IMR-90 (cell line): ENCODE measurements around the gene BEAN1. TPM values are rescaled to one million over a fixed set of nuclear protein-coding genes. Genes with fewer than 3 reads are reported as not detected.
A peak's percentile ranks its signal among the peaks of the same experiment; 100 is the strongest.

Experiments
- ATAC-seq: fragments of 200-7000 bp; cut with Tn5 transposase; 2 replicates; pipeline ENCODE4 v1.9.1; 2020; ENCODE audit warnings: low read depth, mild to moderate bottlenecking, moderate library complexity
- BruUV-seq: library from RNA; stranded (reverse); fragments of 400-500 nt; replicated peaks from 2 replicates; lab custom pipeline; 2021; lab: Mats Ljungman, UMichigan
- CTCF ChIA-PET: fragments of 300-600 bp; formaldehyde crosslinking; extraction: SDS; loops from one replicate; lab custom pipeline; 2021; ENCODE audit warnings: antibody characterized with exemption; lab: Yijun Ruan, JAX
- POLR2A ChIA-PET: fragments of 300-600 bp; sonication (Branson Sonifier 250); formaldehyde crosslinking; loops from one replicate; lab custom pipeline; 2022; ENCODE audit warnings: antibody characterized with exemption; ENCODE audit not compliant: unreplicated experiment; lab: Charles Lee
- DNase-seq: peaks from one replicate; pipeline ENCODE4 v3.0.0; 2013
- H2AFZ ChIP-seq: replicated peaks from 2 replicates; pipeline ENCODE3; 2013; ENCODE audit warnings: low read length, mild to moderate bottlenecking; ENCODE audit not compliant: poor library complexity
- H2AK5ac ChIP-seq: 2 replicates; pipeline ENCODE4 v1.6.1; 2013; ENCODE audit warnings: low read depth, low read length, inconsistent platforms
- H2AK9ac ChIP-seq: replicated peaks from 2 replicates; pipeline ENCODE3; 2013; ENCODE audit warnings: mild to moderate bottlenecking, low read depth, low read length, moderate library complexity; ENCODE audit not compliant: poor library complexity
- H2BK120ac ChIP-seq: 2 replicates; pipeline ENCODE4 v1.6.1; 2013; ENCODE audit warnings: low read depth, low read length, inconsistent platforms
- H2BK15ac ChIP-seq: 3 replicates; pipeline ENCODE4 v1.6.1; 2013; ENCODE audit warnings: low read depth, low read length, inconsistent platforms
- H2BK20ac ChIP-seq: 2 replicates; pipeline ENCODE4 v1.6.1; 2013; ENCODE audit warnings: low read depth, mild to moderate bottlenecking, inconsistent platforms, low read length, moderate library complexity
- H2BK5ac ChIP-seq: 2 replicates; pipeline ENCODE4 v1.6.1; 2013; ENCODE audit warnings: mild to moderate bottlenecking, low read depth, low read length, inconsistent platforms; ENCODE audit not compliant: poor library complexity, severe bottlenecking
- H3K14ac ChIP-seq: replicated peaks from 2 replicates; pipeline ENCODE4 v1.6.1; 2013; ENCODE audit warnings: low read depth, low read length, inconsistent platforms
- H3K18ac ChIP-seq: 2 replicates; pipeline ENCODE4 v1.6.1; 2013; ENCODE audit warnings: low read depth, low read length, control low read depth
- H3K23ac ChIP-seq: 2 replicates; pipeline ENCODE4 v1.6.1; 2013; ENCODE audit warnings: low read depth, low read length, inconsistent platforms
- H3K27ac ChIP-seq: 2 replicates; pipeline ENCODE4 v1.5.1; 2013; ENCODE audit warnings: mild to moderate bottlenecking, control low read depth, low read length; ENCODE audit not compliant: insufficient read depth
- H3K27me3 ChIP-seq: 2 replicates; pipeline ENCODE4 v1.6.1; 2013; ENCODE audit warnings: low read length; ENCODE audit not compliant: control insufficient read depth, insufficient read depth
- H3K36me3 ChIP-seq: 2 replicates; pipeline ENCODE4 v1.6.1; 2013; ENCODE audit warnings: low read length, mixed read lengths; ENCODE audit not compliant: control insufficient read depth, insufficient read depth
- H3K4ac ChIP-seq: 2 replicates; pipeline ENCODE4 v1.6.1; 2013; ENCODE audit warnings: low read depth, low read length, inconsistent platforms
- H3K4me1 ChIP-seq: 2 replicates; pipeline ENCODE4 v1.6.1; 2013; ENCODE audit warnings: low read length, mixed read lengths; ENCODE audit not compliant: control insufficient read depth, insufficient read depth
- H3K4me2 ChIP-seq: 2 replicates; pipeline ENCODE4 v1.6.1; 2013; ENCODE audit warnings: low read depth, mild to moderate bottlenecking, control low read depth, low read length, moderate library complexity
- H3K4me3 ChIP-seq: 2 replicates; pipeline ENCODE4 v1.5.1; 2013; ENCODE audit warnings: low read depth, mild to moderate bottlenecking, control low read depth, low read length, moderate library complexity; ENCODE audit not compliant: insufficient read depth
- H3K56ac ChIP-seq: 2 replicates; pipeline ENCODE4 v1.6.1; 2013; ENCODE audit warnings: low read length, inconsistent platforms; ENCODE audit not compliant: insufficient read depth; ENCODE audit errors: extremely low read depth
- H3K79me1 ChIP-seq, 2 experiments: 2 replicates each; pipeline ENCODE4 v1.6.1; 2013; ENCODE audit warnings: low read length in 2 of 2, inconsistent platforms in 1 of 2, low read depth in 1 of 2
- H3K9ac ChIP-seq: 2 replicates; pipeline ENCODE4 v1.6.1; 2013; ENCODE audit warnings: low read depth, low read length, control low read depth
- H3K9me1 ChIP-seq: 2 replicates; pipeline ENCODE4 v1.6.1; 2013; ENCODE audit warnings: low read length, inconsistent platforms; ENCODE audit not compliant: insufficient read depth
- H3K9me3 ChIP-seq: 2 replicates; pipeline ENCODE4 v1.6.1; 2013; ENCODE audit warnings: low read length; ENCODE audit not compliant: control insufficient read depth, insufficient read depth
- H4K20me1 ChIP-seq: 2 replicates; pipeline ENCODE4 v1.6.1; 2013; ENCODE audit warnings: low read length, inconsistent platforms; ENCODE audit not compliant: insufficient read depth
- H4K5ac ChIP-seq: 2 replicates; pipeline ENCODE4 v1.6.1; 2013; ENCODE audit warnings: mild to moderate bottlenecking, low read depth, low read length, control low read depth
- H4K8ac ChIP-seq, 2 experiments: 2 replicates each; pipeline ENCODE4 v1.6.1; 2013; ENCODE audit warnings: low read depth in 2 of 2, low read length in 2 of 2, control low read depth in 1 of 2, inconsistent platforms in 1 of 2
- H4K91ac ChIP-seq: 2 replicates; pipeline ENCODE4 v1.6.1; 2013; ENCODE audit warnings: low read depth, low read length, inconsistent platforms; ENCODE audit not compliant: insufficient read depth
- BHLHE40 ChIP-seq: fragments of 150-350 bp; IDR thresholded peaks from 2 replicates; pipeline ENCODE4 v1.6.1; 2016; ENCODE audit warnings: mild to moderate bottlenecking, low read depth, low read length
- CEBPB ChIP-seq: IDR thresholded peaks from 2 replicates; pipeline ENCODE4 v1.6.1; 2012; ENCODE audit warnings: low read depth, low read length, improper control_type of control experiment
- CHD1 ChIP-seq: IDR thresholded peaks from 2 replicates; pipeline ENCODE4 v1.6.1; 2012; ENCODE audit warnings: low read depth, low read length, improper control_type of control experiment
- CTCF ChIP-seq: conservative IDR thresholded peaks from 2 replicates; pipeline ENCODE4 v1.5.1; 2012; ENCODE audit warnings: mild to moderate bottlenecking, low read depth, low read length, improper control_type of control experiment
- ELK1 ChIP-seq: fragments of 150-350 bp; IDR thresholded peaks from 2 replicates; pipeline ENCODE4 v1.6.1; 2016; ENCODE audit warnings: low read depth, mild to moderate bottlenecking, low read length, moderate library complexity, borderline replicate concordance
- FOS ChIP-seq: fragments of 150-350 bp; IDR thresholded peaks from 2 replicates; pipeline ENCODE4 v1.6.1; 2016; ENCODE audit warnings: low read depth, low read length
- MAFK ChIP-seq: IDR thresholded peaks from 2 replicates; pipeline ENCODE4 v1.6.1; 2012; ENCODE audit warnings: low read depth, low read length, improper control_type of control experiment
- MAZ ChIP-seq: IDR thresholded peaks from 2 replicates; pipeline ENCODE4 v1.6.1; 2012; ENCODE audit warnings: low read depth, mild to moderate bottlenecking, low read length, improper control_type of control experiment, moderate library complexity, borderline replicate concordance
- MXI1 ChIP-seq: IDR thresholded peaks from 2 replicates; pipeline ENCODE4 v1.6.1; 2012; ENCODE audit warnings: low read depth, mild to moderate bottlenecking, low read length, moderate library complexity, borderline replicate concordance
- NFE2L2 ChIP-seq: fragments of 150-350 bp; IDR thresholded peaks from 2 replicates; pipeline ENCODE4 v1.6.1; 2016; ENCODE audit warnings: low read depth, mild to moderate bottlenecking, low read length
- POLR2A ChIP-seq: IDR thresholded peaks from 2 replicates; pipeline ENCODE4 v1.6.1; 2012; ENCODE audit warnings: mild to moderate bottlenecking, low read depth, low read length
- RAD21 ChIP-seq: IDR thresholded peaks from 2 replicates; pipeline ENCODE4 v1.6.1; 2012; ENCODE audit warnings: low read length, improper control_type of control experiment
- RCOR1 ChIP-seq: IDR thresholded peaks from 2 replicates; pipeline ENCODE4 v1.6.1; 2012; ENCODE audit warnings: mild to moderate bottlenecking, low read length, improper control_type of control experiment; ENCODE audit not compliant: insufficient replicate concordance
- RFX5 ChIP-seq: IDR thresholded peaks from 2 replicates; pipeline ENCODE4 v1.8.0; 2012; ENCODE audit warnings: low read depth, mild to moderate bottlenecking, low read length, moderate library complexity
- USF2 ChIP-seq: fragments of 150-350 bp; IDR thresholded peaks from 2 replicates; pipeline ENCODE4 v1.6.1; 2017; ENCODE audit warnings: mild to moderate bottlenecking, antibody characterized with exemption, low read length, low read depth
- WGBS, 2 experiments: methylation state at CpG; one replicate each; pipeline versions ENCODE4 v1.1.5 to v1.1.7; 2013; ENCODE audit warnings: missing lambda C conversion rate in 2 of 2; ENCODE audit not compliant: insufficient read length in 1 of 2; ENCODE audit errors: extremely low coverage in 2 of 2; 5-methylcytosine and 5-hydroxymethylcytosine counted together
- dilution Hi-C: fragments of 300-500 bp; cut with HindIII; formaldehyde crosslinking; loops from one replicate; pipeline ENCODE4 v1.14.3; 2018; ENCODE audit warnings: low sequenced_read_pairs; ENCODE audit not compliant: unreplicated experiment
- in situ Hi-C: fragments of 300-500 bp; cut with MboI; formaldehyde crosslinking; loops from 3 replicates; pipeline ENCODE4 v1.14.3; 2019; ENCODE audit warnings: low sequenced_read_pairs, inconsistent platforms, mixed read lengths
- intact Hi-C: fragments of 100-400 bp; cut with micrococcal nuclease; formaldehyde crosslinking; loops from 2 replicates; pipeline ENCODE4 v1.10.0; 2022
- polyA plus RNA-seq, 3 experiments: library from polyadenylated mRNA; depleted of rRNA; stranded (reverse); fragments of >200 nt; gene quantifications; 2 replicates each; pipeline ENCODE4 v1.2.3, GENCODE V29; 2012; ENCODE audit warnings: low replicate concordance in 1 of 3
- total RNA-seq: library from RNA; depleted of rRNA; stranded (reverse); fragments of >200 nt; gene quantifications from 2 replicates; pipeline ENCODE4 v1.2.3, GENCODE V29; 2012

BEAN1 gene
- total and polyA plus RNA-seq, 2 of the 4 experiments (the other 2 are of a cell fraction), result not detected

GRCh38 chr16:66520406-66521170, 93.5 kb downstream of the BEAN1 start:
- Histone ChIP-seq H2AK5ac (peak overlapping the region; percentile 85), H3K9me3 (no peaks in the 10 kb centered on the region), H3K56ac (no peak overlapping the region), H3K4me3 (no peak overlapping the region), H2AFZ (peak overlapping the region; percentile 5), H3K18ac (no peak overlapping the region), H2BK5ac (no peak overlapping the region), H3K79me1 (peaks cover 3 to 39% of the 10 kb centered on the region in 2 experiments; a peak in 3 of 4 replicates), H3K14ac (peak overlapping the region; percentile 79; the same call in 1 of the 2 replicates), H4K8ac (0 out of 4 replicates have a peak overlapping the region, but pooled peaks of 1 of the 2 experiments have one; percentile 12), H3K36me3 (peaks cover 6% of the 10 kb centered on the region; the same call in 1 of the 2 replicates), H3K4me1 (peaks cover 28% of the 10 kb centered on the region), H4K91ac (peak overlapping the region; percentile 58), H2AK9ac (no peak overlapping the region), H3K9ac (no peak overlapping the region), H2BK120ac (no peak overlapping the region), H4K20me1 (no peaks in the 10 kb centered on the region; the same call in 1 of the 2 replicates), H3K27ac (no peak overlapping the region), H2BK20ac (peak overlapping the region; percentile 3; the same call in 1 of the 2 replicates), H3K23ac (no peak overlapping the region), H2BK15ac (0 out of 3 replicates have a peak overlapping the region, but pooled peaks have one; percentile 87), H4K5ac (no peak overlapping the region; the same call in 1 of the 2 replicates), H3K4me2 (no peak overlapping the region), H3K9me1 (peaks cover 33% of the 10 kb centered on the region), H3K4ac (peak overlapping the region; percentile 81), H3K27me3 (no peaks in the 10 kb centered on the region)
- POLR2A ChIA-PET, result no interaction called here
- no TSS peak for BruUV-seq
- ATAC-seq (no peak), DNase-seq (no peak)
- in situ Hi-C loops, result no loop called here
- dilution Hi-C loops, result no loop called here
- WGBS, 2 experiments, result 93% methylated on average over 5 of the region's 14 CpGs; no CpG with 5 or more reads in 1 of the 2 experiments
- intact Hi-C loops, result no loop called here
- TF ChIP-seq POLR2A (no peak), RFX5 (no peak), CTCF (no peak), RAD21 (no peak), BHLHE40 (no peak), CHD1 (no peak), MAZ (no peak), RCOR1 (no peak), MAFK (no peak), USF2 (no peak), CEBPB (no peak), MXI1 (no peak), NFE2L2 (no peak), ELK1 (no peak), FOS (no peak)
- CTCF ChIA-PET, result no interaction called here
